Chondrocyte (in vitro differentiated cells): Measurements from ENCODE around the gene NAALADL2. TPM values are rescaled to one million over a fixed set of nuclear protein-coding genes. Genes with fewer than 3 reads are reported as not detected.

Experiments used
- DNase-seq: peaks from one replicate; pipeline ENCODE4 v3.0.0; 2021; ENCODE audit warnings: mixed read lengths, low spot score
- H3K27ac Mint-ChIP-seq: one replicate; pipeline ENCODE4 v1.8.0; 2021; ENCODE audit warnings: mild to moderate bottlenecking, moderate library complexity, mixed read lengths; ENCODE audit not compliant: unreplicated experiment
- H3K27me3 Mint-ChIP-seq: 2 replicates; pipeline ENCODE4 v1.8.0; 2021; ENCODE audit warnings: low read depth, mixed read lengths
- H3K36me3 Mint-ChIP-seq: 2 replicates; pipeline ENCODE4 v1.8.0; 2021; ENCODE audit warnings: low read depth, mixed read lengths
- H3K4me1 Mint-ChIP-seq: 2 replicates; pipeline ENCODE4 v1.8.0; 2021; ENCODE audit warnings: low read depth, mild to moderate bottlenecking, mixed read lengths
- H3K4me3 Mint-ChIP-seq: one replicate; pipeline ENCODE4 v1.8.0; 2021; ENCODE audit warnings: mild to moderate bottlenecking, moderate library complexity, mixed read lengths; ENCODE audit not compliant: unreplicated experiment
- H3K9me3 Mint-ChIP-seq: 2 replicates; pipeline ENCODE4 v1.8.0; 2021; ENCODE audit warnings: low read depth, mixed read lengths
- total RNA-seq: library from RNA; stranded (reverse); gene quantifications from 3 replicates; pipeline ENCODE4 v1.2.1, GENCODE V29; 2021
- TF ChIP-seq, protein P1 (sequence below): fragments of 200-600 bp; sonication (generic); IDR thresholded peaks from 2 replicates; pipeline ENCODE4 v1.5.0; 2021; ENCODE audit warnings: antibody characterized with exemption, mild to moderate bottlenecking, moderate library complexity

Gene NAALADL2
- total RNA-seq, 1 donor from 2014 or later = 8.0 TPM

DNA sequence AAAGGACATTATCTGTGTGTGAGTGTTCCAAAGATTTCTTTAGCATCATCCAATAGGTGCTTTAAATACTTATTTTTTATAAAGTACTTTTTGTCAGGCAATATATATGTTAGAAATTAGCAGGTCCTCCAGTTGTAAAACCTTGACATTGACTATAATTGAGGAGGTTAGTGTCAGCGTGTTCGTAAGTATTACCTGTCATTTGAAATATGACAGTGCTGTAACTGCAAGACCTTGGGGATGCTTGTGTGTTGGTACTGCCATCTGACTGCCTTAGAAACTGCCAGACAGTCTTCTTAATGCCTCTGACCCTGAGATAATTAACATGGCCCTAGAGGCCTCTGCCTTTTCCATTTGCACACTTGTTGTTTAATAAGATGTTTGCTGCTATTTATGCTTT, 170.7 kb downstream of the NAALADL2 start:
- Mint-ChIP-seq H3K4me1 (no peaks in the 10 kb centered on the region), H3K4me3 (no peak overlapping the region), H3K27ac (no peak overlapping the region), H3K9me3 (peaks cover 6% of the 10 kb centered on the region), H3K27me3 (no peaks in the 10 kb centered on the region), H3K36me3 (no peaks in the 10 kb centered on the region)
- TF ChIP-seq, protein P1, sequence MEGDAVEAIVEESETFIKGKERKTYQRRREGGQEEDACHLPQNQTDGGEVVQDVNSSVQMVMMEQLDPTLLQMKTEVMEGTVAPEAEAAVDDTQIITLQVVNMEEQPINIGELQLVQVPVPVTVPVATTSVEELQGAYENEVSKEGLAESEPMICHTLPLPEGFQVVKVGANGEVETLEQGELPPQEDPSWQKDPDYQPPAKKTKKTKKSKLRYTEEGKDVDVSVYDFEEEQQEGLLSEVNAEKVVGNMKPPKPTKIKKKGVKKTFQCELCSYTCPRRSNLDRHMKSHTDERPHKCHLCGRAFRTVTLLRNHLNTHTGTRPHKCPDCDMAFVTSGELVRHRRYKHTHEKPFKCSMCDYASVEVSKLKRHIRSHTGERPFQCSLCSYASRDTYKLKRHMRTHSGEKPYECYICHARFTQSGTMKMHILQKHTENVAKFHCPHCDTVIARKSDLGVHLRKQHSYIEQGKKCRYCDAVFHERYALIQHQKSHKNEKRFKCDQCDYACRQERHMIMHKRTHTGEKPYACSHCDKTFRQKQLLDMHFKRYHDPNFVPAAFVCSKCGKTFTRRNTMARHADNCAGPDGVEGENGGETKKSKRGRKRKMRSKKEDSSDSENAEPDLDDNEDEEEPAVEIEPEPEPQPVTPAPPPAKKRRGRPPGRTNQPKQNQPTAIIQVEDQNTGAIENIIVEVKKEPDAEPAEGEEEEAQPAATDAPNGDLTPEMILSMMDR = no peak
- no peak for DNase-seq

DNA sequence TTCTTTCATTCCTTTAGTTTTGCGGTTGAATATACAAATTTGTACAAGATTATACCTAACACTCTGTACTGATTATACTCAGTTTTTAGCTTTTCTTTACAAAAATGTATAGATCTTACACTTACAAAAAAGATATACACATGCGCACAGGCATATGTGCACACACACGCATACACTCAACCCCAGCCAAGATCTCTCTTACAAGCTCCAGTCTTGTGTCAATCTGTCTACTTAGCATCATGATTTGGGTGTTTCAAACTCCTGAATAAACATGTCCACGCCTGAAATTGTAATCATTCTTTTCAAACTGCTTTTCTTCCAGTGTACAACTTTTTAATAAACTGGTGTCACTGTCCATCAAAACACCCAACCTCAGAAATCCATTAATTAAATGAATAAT, 180.7 kb downstream of the NAALADL2 start:
- no peak for DNase-seq
- no peaks in the 10 kb centered on the region for H3K27me3 Mint-ChIP-seq
- H3K36me3 Mint-ChIP-seq = peaks cover 3% of the 10 kb centered on the region
- H3K27ac Mint-ChIP-seq = no peak overlapping the region
- TF ChIP-seq, protein P1 = no peak
- no peaks in the 10 kb centered on the region for H3K4me1 Mint-ChIP-seq
- no peaks in the 10 kb centered on the region for H3K9me3 Mint-ChIP-seq
- H3K4me3 Mint-ChIP-seq = no peak overlapping the region

DNA sequence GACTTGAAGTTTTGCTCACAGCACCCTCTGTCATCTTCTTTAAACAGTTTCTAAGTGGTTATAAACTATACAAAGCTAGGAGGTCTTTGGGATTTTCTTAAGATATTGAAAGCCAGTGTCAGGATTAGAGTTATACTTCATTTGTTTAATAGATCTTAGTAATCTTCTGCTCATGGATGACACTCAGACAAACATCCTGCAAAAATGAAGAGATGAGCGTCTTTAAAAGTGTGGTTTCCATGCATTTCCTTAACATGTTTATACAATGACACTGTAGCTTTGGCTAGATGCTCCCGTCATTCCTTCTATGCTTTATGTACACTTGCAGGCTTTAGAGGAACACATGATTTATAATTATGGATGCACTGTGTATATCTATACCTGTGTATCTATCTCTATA, 182.2 kb downstream of the NAALADL2 start:
- H3K36me3 Mint-ChIP-seq = peaks cover 1% of the 10 kb centered on the region
- no peaks in the 10 kb centered on the region for H3K4me1 Mint-ChIP-seq
- no peak for DNase-seq
- no peaks in the 10 kb centered on the region for H3K9me3 Mint-ChIP-seq
- no peaks in the 10 kb centered on the region for H3K27me3 Mint-ChIP-seq
- TF ChIP-seq, protein P1 = no peak
- H3K27ac Mint-ChIP-seq = no peak overlapping the region
- no peak overlapping the region for H3K4me3 Mint-ChIP-seq

DNA sequence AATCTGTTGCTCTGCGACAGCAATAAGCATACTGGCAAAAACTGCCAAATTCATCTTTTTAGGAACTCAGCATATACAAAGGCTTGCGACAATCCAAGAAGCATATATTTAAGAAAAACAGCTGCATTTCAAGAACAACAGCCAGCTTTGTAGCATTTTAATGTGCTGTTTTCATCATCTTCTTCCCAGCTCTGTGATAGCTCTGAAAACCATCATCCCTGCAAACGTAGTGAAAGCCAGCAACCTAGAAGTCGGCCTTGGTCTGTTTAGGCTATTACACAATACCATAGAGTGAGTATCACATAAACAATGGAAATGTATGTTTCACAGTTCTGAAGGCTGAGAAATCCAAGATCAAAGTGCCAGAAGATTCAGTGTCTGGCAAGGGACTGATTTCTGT, 187.5 kb downstream of the NAALADL2 start:
- H3K4me3 Mint-ChIP-seq = no peak overlapping the region
- H3K27ac Mint-ChIP-seq = no peak overlapping the region
- H3K27me3 Mint-ChIP-seq = no peaks in the 10 kb centered on the region
- H3K9me3 Mint-ChIP-seq = peaks cover 14% of the 10 kb centered on the region
- peaks cover 1% of the 10 kb centered on the region for H3K36me3 Mint-ChIP-seq
- TF ChIP-seq, protein P1 = no peak
- H3K4me1 Mint-ChIP-seq = no peaks in the 10 kb centered on the region
- no peak for DNase-seq

DNA sequence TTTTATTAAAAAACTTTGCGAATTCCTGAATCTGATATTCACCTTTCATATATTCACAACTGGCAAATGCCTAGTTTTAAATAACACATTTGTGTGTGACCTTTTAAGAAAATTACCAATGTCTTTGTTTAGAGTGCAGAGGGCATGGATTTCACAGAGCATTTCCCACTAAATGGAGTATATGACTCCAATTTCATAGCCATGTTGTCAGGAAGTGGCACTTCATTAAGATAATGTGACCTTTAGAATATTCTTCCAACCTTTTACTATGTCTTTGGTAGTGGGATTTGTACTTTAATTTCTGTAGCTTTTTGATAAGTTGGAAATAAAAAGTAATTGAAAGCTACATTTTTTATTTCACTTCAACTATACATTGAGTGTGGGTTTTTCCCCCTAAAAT, 188.7 kb downstream of the NAALADL2 start:
- TF ChIP-seq, protein P1 = no peak
- Mint-ChIP-seq H3K9me3 (peaks cover 19% of the 10 kb centered on the region), H3K27ac (no peak overlapping the region), H3K36me3 (peaks cover 1% of the 10 kb centered on the region), H3K4me1 (no peaks in the 10 kb centered on the region), H3K27me3 (no peaks in the 10 kb centered on the region), H3K4me3 (no peak overlapping the region)
- DNase-seq = no peak
